ENCODE data around the gene LARP1.

Gene LARP1

DNA sequence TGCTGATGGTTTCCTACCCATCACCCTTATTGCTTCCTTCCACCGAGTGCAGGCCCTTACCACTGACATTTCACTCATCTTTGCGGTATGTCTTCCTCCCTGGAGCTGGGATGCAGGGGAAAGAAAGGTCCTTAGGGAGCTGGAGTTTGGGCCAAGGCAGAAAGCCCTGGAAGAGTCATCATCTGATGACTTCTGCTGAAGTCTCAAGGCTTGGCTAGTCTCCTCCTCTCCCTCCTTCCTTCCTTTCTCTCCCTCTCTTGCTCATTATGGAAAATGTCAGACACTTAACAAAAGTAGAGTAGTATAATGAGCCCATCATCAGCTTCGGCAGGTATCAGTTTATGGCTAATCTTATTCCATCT, 40.0 kb downstream of the LARP1 start:
- peak overlapping the region; percentile 75 for H3K27ac ChIP-seq
- DNase-seq: no peak
- TF ChIP-seq, protein P1, sequence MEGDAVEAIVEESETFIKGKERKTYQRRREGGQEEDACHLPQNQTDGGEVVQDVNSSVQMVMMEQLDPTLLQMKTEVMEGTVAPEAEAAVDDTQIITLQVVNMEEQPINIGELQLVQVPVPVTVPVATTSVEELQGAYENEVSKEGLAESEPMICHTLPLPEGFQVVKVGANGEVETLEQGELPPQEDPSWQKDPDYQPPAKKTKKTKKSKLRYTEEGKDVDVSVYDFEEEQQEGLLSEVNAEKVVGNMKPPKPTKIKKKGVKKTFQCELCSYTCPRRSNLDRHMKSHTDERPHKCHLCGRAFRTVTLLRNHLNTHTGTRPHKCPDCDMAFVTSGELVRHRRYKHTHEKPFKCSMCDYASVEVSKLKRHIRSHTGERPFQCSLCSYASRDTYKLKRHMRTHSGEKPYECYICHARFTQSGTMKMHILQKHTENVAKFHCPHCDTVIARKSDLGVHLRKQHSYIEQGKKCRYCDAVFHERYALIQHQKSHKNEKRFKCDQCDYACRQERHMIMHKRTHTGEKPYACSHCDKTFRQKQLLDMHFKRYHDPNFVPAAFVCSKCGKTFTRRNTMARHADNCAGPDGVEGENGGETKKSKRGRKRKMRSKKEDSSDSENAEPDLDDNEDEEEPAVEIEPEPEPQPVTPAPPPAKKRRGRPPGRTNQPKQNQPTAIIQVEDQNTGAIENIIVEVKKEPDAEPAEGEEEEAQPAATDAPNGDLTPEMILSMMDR (IDR thresholded peaks at IDR 0.05; ENCODE audit: low read depth, low read length, missing control alignments): no peak
- peaks cover 73% of the 10 kb centered on the region for H3K36me3 ChIP-seq (replicated peaks)
- in situ Hi-C loops (cut with HindIII; ENCODE audit: low pct_ligation_motif_present, low sequenced_read_pairs): no loop called here
- H3K27me3 ChIP-seq (replicated peaks): no peaks in the 10 kb centered on the region
- no peak overlapping the region for H3K4me3 ChIP-seq (ENCODE audit: low read depth, low read length)

DNA sequence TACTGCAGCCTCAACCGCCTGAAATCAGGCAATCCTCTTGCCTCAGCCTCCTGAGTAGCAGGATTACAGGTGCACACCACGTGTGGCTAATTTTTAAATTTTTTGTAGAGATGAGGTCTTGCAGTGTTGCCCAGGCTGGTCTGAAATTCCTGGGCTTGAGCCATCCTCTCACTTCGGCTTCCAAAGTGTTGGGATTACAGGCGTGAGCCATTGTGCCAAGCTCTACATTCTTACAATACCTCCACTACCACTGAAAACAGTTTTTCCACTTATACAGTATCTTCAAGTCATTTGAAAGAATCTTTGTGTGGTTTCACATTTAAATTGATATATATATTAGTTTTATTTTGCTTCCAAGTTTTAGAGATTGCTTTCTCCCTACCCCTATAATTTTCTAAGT, 42.6 kb downstream of the LARP1 start:
- Histone ChIP-seq H3K27ac (no peak overlapping the region), H3K4me3 (ENCODE audit: low read depth, low read length) (no peak overlapping the region), H3K36me3 (replicated peaks) (peaks cover 72% of the 10 kb centered on the region), H3K27me3 (replicated peaks) (no peaks in the 10 kb centered on the region)
- in situ Hi-C loops (cut with HindIII; ENCODE audit: low pct_ligation_motif_present, low sequenced_read_pairs): no loop called here
- no peak for DNase-seq
- TF ChIP-seq, protein P1 (IDR thresholded peaks at IDR 0.05; ENCODE audit: low read depth, low read length, missing control alignments): no peak

DNA sequence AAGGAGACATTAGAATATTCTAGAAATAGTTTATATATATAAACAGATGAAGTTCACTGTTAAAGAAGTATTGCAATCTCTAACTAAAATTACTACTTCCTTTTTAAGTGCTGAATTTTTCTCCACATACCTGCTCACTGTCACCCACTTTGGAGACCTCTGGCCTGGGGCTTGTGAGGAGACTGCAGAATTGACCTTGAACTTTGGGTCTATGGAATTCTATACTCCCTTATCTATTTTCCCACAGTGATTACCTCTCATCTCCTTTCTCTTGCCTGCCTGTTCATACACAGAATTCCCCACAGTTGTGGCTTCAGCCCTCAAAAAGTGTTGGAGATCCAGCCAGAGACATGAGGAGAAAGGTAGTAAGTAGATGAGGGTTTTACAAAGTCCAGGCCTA, 45.4 kb downstream of the LARP1 start:
- H3K27ac ChIP-seq: peak overlapping the region; percentile 58

DNA sequence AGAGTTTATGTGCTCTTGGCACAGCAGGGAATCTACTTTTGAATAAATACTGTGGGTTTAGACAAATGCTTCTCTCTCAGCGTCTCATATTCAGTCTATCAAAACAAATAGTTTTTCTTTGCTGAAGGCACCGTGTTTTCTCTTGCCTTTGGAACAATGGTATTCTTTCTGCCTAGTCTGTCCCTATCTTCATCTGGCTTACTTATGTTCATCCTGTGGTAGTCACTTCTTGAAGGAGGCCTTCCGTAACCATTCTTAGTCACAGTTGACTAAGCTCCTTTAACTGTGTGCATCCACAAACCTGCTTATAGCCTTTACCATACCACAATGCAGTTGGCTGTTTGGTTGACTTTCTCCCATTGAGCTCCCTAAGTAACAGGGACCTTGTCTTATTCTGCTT, 45.9 kb downstream of the LARP1 start:
- H3K4me3 ChIP-seq (ENCODE audit: low read depth, low read length): no peak overlapping the region
- H3K27ac ChIP-seq: peak overlapping the region; percentile 58
- in situ Hi-C loops (cut with HindIII; ENCODE audit: low pct_ligation_motif_present, low sequenced_read_pairs): no loop called here
- DNase-seq: peak; percentile 69
- TF ChIP-seq, protein P1 (IDR thresholded peaks at IDR 0.05; ENCODE audit: low read depth, low read length, missing control alignments): no peak
- H3K27me3 ChIP-seq (replicated peaks): no peaks in the 10 kb centered on the region
- H3K36me3 ChIP-seq (replicated peaks): peaks cover 84% of the 10 kb centered on the region

More for the DNA sequence above, 45.4 kb downstream of the LARP1 start:
- H3K36me3 ChIP-seq (replicated peaks): peaks cover 79% of the 10 kb centered on the region
- TF ChIP-seq, protein P1 (IDR thresholded peaks at IDR 0.05; ENCODE audit: low read depth, low read length, missing control alignments): no peak
- H3K27me3 ChIP-seq (replicated peaks): no peaks in the 10 kb centered on the region
- no peak for DNase-seq
- no peak overlapping the region for H3K4me3 ChIP-seq (ENCODE audit: low read depth, low read length)
- in situ Hi-C loops (cut with HindIII; ENCODE audit: low pct_ligation_motif_present, low sequenced_read_pairs): no loop called here

DNA sequence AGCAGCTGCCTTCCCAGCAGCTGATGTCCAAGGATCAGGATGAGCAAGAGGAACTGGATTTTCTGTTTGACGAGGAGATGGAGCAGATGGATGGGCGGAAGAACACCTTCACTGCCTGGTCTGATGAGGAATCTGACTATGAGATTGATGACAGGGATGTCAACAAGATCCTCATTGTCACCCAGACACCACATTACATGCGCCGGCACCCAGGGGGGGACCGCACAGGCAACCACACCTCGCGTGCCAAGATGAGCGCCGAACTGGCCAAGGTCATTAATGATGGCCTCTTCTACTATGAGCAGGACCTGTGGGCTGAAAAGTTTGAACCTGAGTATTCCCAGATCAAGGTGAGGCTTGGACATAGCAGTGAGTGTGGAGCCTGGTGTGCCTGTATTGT, 46.9 kb downstream of the LARP1 start:
- TF ChIP-seq, protein P1 (IDR thresholded peaks at IDR 0.05; ENCODE audit: low read depth, low read length, missing control alignments): no peak
- peak overlapping the region; percentile 10 for H3K27ac ChIP-seq
- H3K27me3 ChIP-seq (replicated peaks): no peaks in the 10 kb centered on the region
- peaks cover 84% of the 10 kb centered on the region for H3K36me3 ChIP-seq (replicated peaks)
- DNase-seq: no peak
- in situ Hi-C loops (cut with HindIII; ENCODE audit: low pct_ligation_motif_present, low sequenced_read_pairs): no loop called here
- no peak overlapping the region for H3K4me3 ChIP-seq (ENCODE audit: low read depth, low read length)

DNA sequence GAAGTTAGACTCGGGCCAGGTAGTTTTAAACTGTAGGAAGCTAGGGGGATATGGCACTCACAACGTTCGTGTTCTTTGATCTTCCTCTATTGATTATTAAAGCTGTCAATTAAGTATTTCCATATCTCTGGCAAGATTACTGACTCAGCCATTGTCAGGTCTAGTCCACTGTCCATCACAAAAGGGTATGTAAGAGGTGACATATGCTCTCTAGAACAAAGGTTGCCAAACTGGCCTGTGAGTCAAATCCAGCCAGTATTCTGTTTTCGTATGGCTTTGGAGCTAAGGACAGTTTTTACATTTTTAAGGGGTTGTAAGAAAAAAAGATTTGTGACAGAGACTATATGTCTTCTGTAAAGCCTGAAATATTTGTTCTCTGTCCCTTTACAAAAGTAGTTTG, 51.0 kb downstream of the LARP1 start:
- Histone ChIP-seq H3K36me3 (replicated peaks) (peaks cover 85% of the 10 kb centered on the region), H3K27ac (no peak overlapping the region), H3K4me3 (ENCODE audit: low read depth, low read length) (no peak overlapping the region), H3K27me3 (replicated peaks) (no peaks in the 10 kb centered on the region)
- in situ Hi-C loops (cut with HindIII; ENCODE audit: low pct_ligation_motif_present, low sequenced_read_pairs): no loop called here
- DNase-seq: no peak
- TF ChIP-seq, protein P1 (IDR thresholded peaks at IDR 0.05; ENCODE audit: low read depth, low read length, missing control alignments): no peak
